A549 treated with AZD2906 at 1 μM for 4 hours (cell line): Measurements from ENCODE around the gene MXRA7. TPM values are rescaled to one million over a fixed set of nuclear protein-coding genes. Genes with fewer than 3 reads are reported as not detected.

ENCODE experiments used
- total RNA-seq: library from RNA; stranded (reverse); fragments of 200-300 nt; extraction: Qiagen RNA extraction; gene quantifications from 5 replicates; pipeline ENCODE4 v1.2.3, GENCODE V29; 2022

The MXRA7 gene, protein sequence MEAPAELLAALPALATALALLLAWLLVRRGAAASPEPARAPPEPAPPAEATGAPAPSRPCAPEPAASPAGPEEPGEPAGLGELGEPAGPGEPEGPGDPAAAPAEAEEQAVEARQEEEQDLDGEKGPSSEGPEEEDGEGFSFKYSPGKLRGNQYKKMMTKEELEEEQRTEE
- total RNA-seq, result 62.0 to 65.0 TPM (median 64.4 TPM) in 5 replicates

GRCh38 chr17:76710863-76711611 is at the start of gene MXRA7:
TSS of gene MXRA7 (minus strand) at chr17:76710965. CDS start at chr17:76710946, 19 bp downstream.

DNA sequence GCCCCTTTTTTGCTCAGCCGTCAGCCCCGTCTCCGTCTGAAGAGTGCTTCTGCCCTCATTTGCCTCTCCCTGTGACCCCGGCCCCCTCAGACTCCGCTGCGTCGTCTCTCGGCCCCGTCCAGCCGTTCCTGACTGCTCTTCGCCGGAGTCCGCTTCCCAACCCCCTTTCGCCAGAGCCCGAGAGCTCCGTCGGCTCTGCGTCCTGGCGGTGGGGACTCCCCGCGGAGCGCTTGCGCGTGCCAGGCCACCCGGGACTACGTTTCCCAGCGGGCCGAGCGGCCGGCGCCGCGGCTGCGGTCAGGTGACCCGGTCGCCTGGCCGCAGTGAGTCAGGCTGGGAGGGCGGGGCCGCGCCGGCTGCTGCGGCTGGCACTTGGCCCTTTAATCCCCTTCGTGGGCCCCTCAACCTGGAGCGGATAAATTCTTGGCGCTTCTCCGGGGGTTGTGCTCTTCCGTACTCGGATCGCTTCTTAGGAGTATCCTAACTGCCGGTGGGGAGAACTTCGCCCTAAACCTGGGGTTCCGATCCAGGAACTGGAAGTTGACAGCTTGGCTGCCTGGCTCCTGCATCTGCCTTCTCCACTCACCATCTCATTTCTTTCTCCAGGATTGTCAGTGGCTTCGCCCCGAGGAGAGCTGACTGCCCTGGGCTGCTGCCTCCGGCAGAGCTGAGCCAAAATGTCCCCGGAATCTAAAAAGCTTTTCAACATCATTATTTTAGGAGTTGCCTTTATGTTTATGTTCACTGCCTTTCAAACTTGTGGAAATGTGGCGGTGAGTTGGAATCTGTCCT is 27.1 kb upstream of the MXRA7 start, which contains the start of gene MFSD11:
Gene MFSD11, plus strand, starts transcription at position 444 of the 792 bp plus-strand sequence. Its CDS starts 234 bp downstream, at position 678.

DNA sequence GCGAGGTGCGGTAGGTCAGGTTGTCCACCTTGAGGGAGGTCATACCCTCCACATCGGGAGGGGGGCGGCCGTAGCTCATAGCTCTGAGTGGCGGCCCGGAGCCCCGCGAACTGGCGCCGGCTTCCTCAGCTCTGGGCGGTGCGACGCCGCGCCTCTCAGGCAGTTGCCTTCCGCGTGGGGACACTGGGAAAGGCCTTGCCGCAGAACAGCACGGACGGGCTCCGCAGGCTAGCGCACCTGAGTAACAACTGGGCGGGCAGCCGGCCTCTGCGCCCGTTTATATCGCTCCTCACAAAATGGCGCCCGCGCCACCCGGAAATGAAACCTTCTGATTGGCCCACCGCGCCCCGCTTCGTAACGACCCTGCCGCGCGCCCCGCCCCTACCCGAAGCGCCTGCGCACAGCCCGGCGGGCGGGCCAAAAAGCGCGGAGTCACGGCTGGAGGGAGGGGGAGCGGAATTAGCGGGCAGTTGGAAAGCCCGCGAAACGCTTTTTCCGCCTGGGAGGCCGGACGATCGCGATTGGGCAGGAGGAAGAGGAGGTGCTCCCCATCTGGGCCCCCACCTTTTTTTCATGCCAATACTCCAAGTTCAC is 26.4 kb upstream of the MXRA7 start, which contains the start of gene SRSF2:
Gene SRSF2, minus strand, starts transcription at position 250 of the 594 bp plus-strand sequence. Its CDS starts 171 bp downstream, at position 79.

GRCh38 chr17:76726776-76727718 is 16.3 kb upstream of the MXRA7 start, which contains the start of gene METTL23:
TSS of gene METTL23 (plus strand) at chr17:76726839. CDS start at chr17:76729711, 2,872 bp downstream.

DNA sequence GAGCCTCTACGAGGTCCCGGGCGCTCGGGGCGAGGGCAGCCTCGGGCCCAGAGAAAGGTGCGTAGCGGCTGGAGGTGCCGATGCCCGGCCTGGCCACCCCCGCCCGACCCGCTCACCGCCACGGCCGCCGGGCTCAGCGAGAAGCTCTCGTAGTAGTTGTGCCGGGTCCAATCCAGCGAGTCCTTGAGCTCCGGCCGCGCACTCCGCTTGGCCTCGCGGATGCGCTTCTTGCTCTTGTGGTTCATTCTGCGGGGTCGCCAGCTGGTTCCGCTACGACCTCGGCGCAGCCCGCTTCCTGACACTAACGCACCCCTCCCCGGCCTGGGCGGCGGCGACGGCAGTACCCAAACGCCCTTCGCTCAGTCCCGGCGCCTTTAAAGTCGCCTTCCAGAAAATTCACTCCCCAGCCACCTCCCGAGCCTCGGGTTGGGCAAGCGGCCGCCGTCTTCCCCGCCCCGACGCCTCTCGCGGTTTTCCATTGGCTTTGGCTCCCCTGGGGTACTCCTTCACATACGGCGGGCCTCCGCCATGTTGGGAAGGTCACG is 15.5 kb upstream of the MXRA7 start, which contains the start of gene JMJD6:
Gene JMJD6, minus strand, starts transcription at position 376 of the 545 bp plus-strand sequence. Its CDS starts 131 bp downstream, at position 245.

GRCh38 chr17:76643553-76644148 is 67.1 kb downstream of the MXRA7 start, which contains the start of gene ST6GALNAC1:
TSS of gene ST6GALNAC1 (minus strand) at chr17:76643757. CDS start at chr17:76643638, 119 bp downstream.

Other genes starting within 250 kb of the MXRA7 start
- gene AANAT, start 243.4 kb downstream of the MXRA7 start, total RNA-seq, result 0.22 to 0.64 TPM (median 0.33 TPM) in 5 replicates
- 54.6 to 64.5 TPM (median 61.4 TPM) in 5 replicates for gene RHBDF2, start 209.5 kb downstream of the MXRA7 start, total RNA-seq
- gene CYGB, start 173.3 kb downstream of the MXRA7 start, total RNA-seq, result 0.88 to 1.7 TPM (median 1.2 TPM) in 5 replicates
- gene PRCD, start 170.9 kb downstream of the MXRA7 start, total RNA-seq, result not detected in 5 replicates
- 0.37 to 0.46 TPM (median 0.42 TPM) in 5 replicates for gene ST6GALNAC2, start 125.1 kb downstream of the MXRA7 start, total RNA-seq
- gene ST6GALNAC1, start 67.2 kb downstream of the MXRA7 start, total RNA-seq, result 0.20 to 0.28 TPM (median 0.26 TPM) in 5 replicates
- gene JMJD6, start 15.6 kb upstream of the MXRA7 start, total RNA-seq, result 77.3 to 80.6 TPM (median 78.6 TPM) in 5 replicates
- gene METTL23, start 15.9 kb upstream of the MXRA7 start, total RNA-seq, result 54.0 to 64.4 TPM (median 59.5 TPM) in 5 replicates
- gene SRSF2, start 26.4 kb upstream of the MXRA7 start, total RNA-seq, result 408 to 455 TPM (median 433 TPM) in 5 replicates
- 19.8 to 21.5 TPM (median 20.3 TPM) in 5 replicates for gene MFSD11, start 27.2 kb upstream of the MXRA7 start, total RNA-seq
- 16.8 to 21.4 TPM (median 20.1 TPM) in 5 replicates for gene MGAT5B, start 157.4 kb upstream of the MXRA7 start, total RNA-seq